Right kidney (tissue), 1 donor: ENCODE data around the gene ANTXRL.
"Not testable (repeated sequence)": the region's sequence is repeated elsewhere in the genome, so short reads cannot be mapped to it uniquely, and the experiment has no call there.

Source experiments
- DNase-seq: peaks from one replicate; pipeline ENCODE4 v3.0.0-alpha.2; 2016

ANTXRL gene

DNA sequence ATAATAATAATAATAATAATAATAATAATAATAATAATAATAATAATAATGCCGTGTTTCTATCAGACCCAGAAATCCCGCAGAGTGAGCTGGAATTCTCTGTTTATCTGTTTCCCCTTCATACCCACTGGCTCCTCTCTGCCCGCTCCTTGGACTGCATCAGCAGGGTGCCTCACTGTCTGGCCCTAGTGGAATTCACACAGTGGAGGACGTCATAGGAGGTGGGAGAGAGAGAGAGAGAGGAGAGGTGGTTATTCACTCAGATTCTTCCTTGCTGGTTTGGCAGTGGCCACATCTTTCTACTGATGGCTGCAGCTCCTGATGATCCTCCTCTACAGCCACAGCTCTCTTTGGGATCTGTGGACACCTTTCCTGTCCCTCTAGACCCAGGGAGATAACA lies 78.7 kb downstream of the ANTXRL start:
- DNase-seq, result not testable (repeated sequence)

DNA sequence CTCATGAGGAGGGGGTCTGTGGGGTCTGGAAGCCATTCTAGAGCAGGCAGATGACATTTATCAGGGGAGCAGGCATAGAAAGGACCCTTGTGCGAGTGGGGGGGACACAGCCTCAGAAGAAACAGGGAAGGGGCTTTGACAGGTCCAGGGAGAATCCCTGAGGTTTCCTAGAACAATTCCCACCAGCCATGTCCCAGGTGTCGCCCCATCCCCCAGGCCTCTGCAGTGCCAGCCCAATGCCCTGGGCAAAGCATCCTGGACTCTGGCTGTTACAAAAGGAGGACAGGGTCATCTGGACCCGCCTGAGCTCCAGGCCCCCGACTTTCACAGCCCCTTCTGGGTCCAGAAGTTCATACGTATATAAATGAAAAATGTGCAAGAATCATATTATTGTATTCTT lies 80.4 kb downstream of the ANTXRL start:
- not testable (repeated sequence) for DNase-seq

DNA sequence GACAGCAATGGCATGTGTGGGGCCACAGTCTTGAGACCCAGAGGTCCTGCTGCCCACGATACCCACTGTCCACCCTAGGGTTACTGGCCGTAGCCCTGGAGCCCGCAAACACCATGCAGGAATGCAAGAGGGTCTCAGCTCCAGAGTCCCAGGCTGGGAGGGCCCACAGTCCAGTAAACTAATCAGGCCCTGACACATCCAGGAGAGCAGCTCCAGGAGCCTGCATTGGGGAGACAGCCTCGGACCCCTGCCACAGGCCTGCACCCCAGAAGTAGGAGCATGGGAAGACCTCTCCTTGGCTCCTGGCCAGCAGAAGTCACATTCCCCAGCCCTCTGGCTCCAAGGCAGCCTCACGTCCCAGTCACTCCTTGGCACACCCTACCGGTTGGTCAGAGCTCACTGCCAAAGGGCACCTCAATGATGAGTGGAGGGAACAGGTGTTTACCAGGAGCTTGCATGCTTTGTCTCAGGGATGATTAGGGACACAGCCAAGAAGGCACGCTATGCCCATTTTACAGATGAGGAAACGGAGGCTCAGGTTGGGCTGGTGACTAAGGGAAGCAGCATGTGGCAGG lies 81.0 kb downstream of the ANTXRL start:
- DNase-seq, result not testable (repeated sequence)

DNA sequence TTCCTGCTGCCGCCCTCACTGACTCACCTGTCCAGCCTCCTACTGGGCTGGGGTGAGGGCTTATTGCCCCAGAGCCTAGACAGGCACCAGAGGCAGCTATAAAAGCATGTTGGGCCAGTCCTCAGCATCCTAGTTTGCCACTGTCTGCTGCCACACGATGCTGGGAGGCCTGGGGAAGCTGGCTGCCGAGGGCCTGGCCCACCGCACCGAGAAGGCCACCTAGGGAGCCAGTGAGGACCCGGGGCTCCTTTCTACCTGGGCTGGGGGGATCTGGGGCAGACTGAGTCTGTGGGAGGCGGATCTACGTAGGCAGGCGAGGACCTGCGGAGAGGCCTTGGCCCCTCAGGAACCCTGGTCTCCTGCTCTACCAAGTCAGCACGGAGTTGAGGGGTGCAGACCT lies 82.2 kb downstream of the ANTXRL start:
- DNase-seq, result not testable (repeated sequence)

DNA sequence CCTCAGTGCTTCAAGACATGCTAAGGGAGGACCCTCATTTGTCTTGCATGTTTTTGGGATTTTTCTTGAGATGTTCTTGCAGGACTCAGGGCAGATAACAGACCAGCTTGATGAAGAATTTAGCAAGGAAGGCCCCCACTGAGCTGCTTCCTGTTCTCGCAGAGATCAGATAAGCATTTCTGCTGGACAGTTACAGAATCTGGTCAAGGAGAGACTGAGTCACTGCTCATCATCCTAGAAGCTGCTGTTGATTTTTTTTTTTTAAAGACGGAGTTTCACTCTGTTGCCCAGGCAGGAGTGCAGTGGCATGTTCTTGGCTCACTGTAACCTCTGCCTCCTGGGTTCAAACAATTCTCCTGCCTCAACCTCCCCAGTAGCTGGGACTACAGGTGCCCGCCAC lies 87.6 kb downstream of the ANTXRL start:
- not testable (repeated sequence) for DNase-seq

DNA sequence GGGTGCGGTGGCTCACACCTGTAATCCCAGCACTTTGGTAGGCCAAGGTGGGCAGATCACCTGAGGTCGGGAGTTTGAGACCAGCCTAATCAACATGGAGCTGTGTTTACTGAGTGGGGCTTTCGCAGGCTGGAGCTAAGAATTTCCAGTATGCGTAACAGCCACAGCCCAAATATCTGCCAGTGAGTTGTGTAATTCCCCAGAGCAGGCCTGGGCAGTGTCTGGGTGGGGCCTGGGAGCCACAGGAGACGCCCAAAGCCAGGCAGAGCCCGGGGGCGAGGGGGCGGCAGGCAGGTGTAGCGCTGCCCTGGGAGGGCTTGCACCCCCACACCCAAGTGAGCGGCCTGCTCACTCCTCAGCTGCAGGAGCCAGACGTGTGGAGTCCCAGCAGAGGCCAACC lies 88.6 kb downstream of the ANTXRL start, which contains the start of gene ANXA8L1:
Gene ANXA8L1 (plus strand): TSS at position 371 of the 400 bp plus-strand sequence. CDS start 76 bp downstream, outside the sequence.
- DNase-seq, result not testable (repeated sequence)

DNA sequence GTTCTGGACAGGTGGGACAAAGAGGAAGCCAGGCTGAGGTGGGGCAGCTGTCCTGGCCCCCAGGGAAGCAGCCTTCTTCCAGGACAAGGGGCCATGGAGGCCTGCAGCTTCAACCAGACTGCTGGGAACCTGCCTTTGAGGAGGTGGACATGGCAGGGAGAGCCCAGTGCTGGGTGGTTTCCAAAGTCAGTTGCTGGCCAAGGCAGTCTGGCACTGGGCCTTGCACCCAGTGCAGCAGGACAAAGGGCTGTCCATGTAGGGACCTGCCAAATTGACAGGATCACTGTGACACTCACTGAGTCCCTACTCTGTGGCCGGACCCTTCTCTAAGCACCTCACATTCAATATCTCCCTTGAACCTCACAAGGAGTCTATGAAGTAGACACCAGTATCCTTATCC lies 90.2 kb downstream of the ANTXRL start:
- not testable (repeated sequence) for DNase-seq

DNA sequence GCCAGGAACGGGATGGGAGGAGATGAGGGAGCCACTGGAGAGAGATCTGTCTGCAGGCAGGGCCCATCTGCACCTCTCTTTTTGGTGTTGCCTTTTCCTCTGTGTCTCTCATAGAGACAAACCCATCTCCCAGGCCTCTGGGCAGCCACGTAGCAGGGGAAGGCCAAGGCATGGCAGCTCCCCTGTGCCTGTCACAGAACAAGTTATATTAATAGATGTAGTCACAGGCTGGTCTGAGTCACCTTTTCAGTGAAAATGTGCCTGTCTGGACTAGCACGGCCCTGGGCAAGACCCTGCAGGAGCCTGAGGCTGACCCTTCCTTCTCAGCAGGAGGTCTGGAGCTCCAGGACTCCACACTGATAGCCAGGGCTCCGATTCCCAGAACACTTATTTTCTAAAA lies 90.9 kb downstream of the ANTXRL start:
- DNase-seq, result not testable (repeated sequence)

DNA sequence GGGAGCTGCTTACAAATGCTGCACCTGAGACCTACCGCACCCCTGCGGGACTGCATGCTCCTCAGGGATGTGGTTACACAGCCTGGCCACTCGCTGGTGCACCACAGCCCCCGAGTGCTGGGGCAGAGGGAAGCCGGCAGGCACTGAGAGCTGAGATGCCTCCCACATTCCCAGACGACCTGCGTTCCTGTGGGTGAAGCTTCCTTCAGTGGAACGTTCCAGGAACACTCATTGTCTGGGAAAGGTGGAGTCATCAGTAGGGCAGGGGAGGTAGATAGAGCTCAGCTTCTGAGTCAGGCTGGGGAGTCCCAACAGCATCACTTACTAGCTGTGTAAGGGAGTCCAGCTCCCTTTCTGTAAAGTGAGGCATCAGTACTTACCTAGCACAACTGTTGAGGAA lies 91.3 kb downstream of the ANTXRL start:
- DNase-seq, result not testable (repeated sequence)

DNA sequence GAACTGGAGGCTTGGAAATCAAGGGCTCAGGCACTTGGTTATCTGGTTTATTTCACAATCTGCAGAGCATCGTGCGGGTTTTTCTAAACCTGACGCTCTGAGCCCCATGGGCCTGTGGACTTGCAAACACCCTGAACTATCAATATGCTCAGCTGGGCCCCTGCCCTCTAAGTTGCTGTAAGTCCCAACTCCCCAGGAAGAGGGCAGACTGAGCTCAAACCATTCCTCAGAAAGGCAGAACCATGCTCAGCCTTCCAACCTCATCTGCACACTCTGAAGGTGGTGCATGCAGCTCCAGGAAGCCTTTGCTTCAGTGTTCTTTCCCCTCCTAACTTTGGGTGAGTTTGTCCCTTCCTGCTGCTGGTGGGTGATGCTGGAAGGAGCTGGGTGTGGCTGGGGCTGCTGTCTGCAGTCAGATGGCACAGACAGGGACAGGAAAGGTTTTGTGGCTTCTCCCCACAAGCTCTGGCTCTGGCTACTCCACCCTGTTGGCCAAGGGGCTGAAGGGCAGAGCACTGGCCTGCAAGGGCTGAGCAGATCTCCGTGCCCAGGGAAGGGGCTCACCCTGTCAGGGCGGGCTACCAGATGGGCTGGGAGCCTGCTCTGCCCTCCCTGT lies 92.5 kb downstream of the ANTXRL start:
- DNase-seq, result not testable (repeated sequence)
